Measurements from ENCODE around the gene AGPAT3. TPM values are rescaled to one million over a fixed set of nuclear protein-coding genes. Genes with fewer than 3 reads are reported as not detected.
"Not testable (repeated sequence)": the region's sequence is repeated elsewhere in the genome, so short reads cannot be mapped to it uniquely, and the experiment has no call there.

AGPAT3 gene
- total and polyA plus RNA-seq, 7 experiments from 2014 or later: 11.4 to 121 (median 62.5) TPM

- DNase-seq (no peak), ATAC-seq (no peak)
- H3K36me3 ChIP-seq (ENCODE audit: control insufficient read depth in 2 of 3, insufficient read depth in 3 of 3, low read length in 3 of 3): no peaks in the 10 kb centered on the region
- no peak overlapping the region for H3K4me3 ChIP-seq (ENCODE audit: low read length)
- ChIA-PET CTCF (no interaction called here), POLR2A (no interaction called here)
- no peak overlapping the region for H3K27ac Mint-ChIP-seq
- intact Hi-C loops (cut with micrococcal nuclease): no loop called here
- H3K27ac ChIP-seq (ENCODE audit: low read depth, low read length): no peak overlapping the region
- no peaks in the 10 kb centered on the region for H3K4me1 ChIP-seq (ENCODE audit: control insufficient read depth in 2 of 2, insufficient read depth in 2 of 2, low read length in 2 of 2)
- peaks cover 0 to 11% (median 2%) of the 10 kb centered on the region in 7 donors for H3K4me1 Mint-ChIP-seq
- peaks cover 0 to 9% (median 0%) of the 10 kb centered on the region in 3 experiments for H3K9me3 ChIP-seq (ENCODE audit: control insufficient read depth in 2 of 3, low read length in 3 of 3)
- H3K4me3 Mint-ChIP-seq: no peak overlapping the region
- H3K36me3 Mint-ChIP-seq: peaks cover 5 to 10% (median 8%) of the 10 kb centered on the region in 5 donors
- no peaks in the 10 kb centered on the region for H3K27me3 ChIP-seq (ENCODE audit: control insufficient read depth in 2 of 2, insufficient read depth in 2 of 2, low read length in 2 of 2)
- peaks cover 0 to 6% (median 0%) of the 10 kb centered on the region in 5 donors for H3K27me3 Mint-ChIP-seq
- H3K9me3 Mint-ChIP-seq: peaks cover 4 to 8% (median 6%) of the 10 kb centered on the region in 11 donors
Measured at GRCh38 chr21:43819511-43820405, 45.3 kb upstream of the AGPAT3 start.

GRCh38 chr21:43820466-43820865 is 44.6 kb upstream of the AGPAT3 start:
- POLR2A ChIA-PET: no interaction called here
- H3K4me1 Mint-ChIP-seq: peaks cover 0 to 8% (median 0%) of the 10 kb centered on the region in 7 donors

GRCh38 chr21:43822166-43822565 is 42.9 kb upstream of the AGPAT3 start:
- CTCF ChIA-PET; intact Hi-C loops (cut with micrococcal nuclease); H3K27ac ChIP-seq (ENCODE audit: low read depth, low read length); H3K27ac Mint-ChIP-seq; H3K27me3 ChIP-seq (ENCODE audit: control insufficient read depth in 2 of 2, insufficient read depth in 2 of 2, low read length in 2 of 2); DNase-seq; H3K9me3 Mint-ChIP-seq; H3K4me1 Mint-ChIP-seq; H3K4me1 ChIP-seq (ENCODE audit: control insufficient read depth in 2 of 2, insufficient read depth in 2 of 2, low read length in 2 of 2); H3K9me3 ChIP-seq (ENCODE audit: control insufficient read depth in 2 of 3, low read length in 3 of 3); ATAC-seq; H3K4me3 ChIP-seq (ENCODE audit: low read length); H3K4me3 Mint-ChIP-seq; H3K36me3 ChIP-seq (ENCODE audit: control insufficient read depth in 2 of 3, insufficient read depth in 3 of 3, low read length in 3 of 3); POLR2A ChIA-PET: not testable (repeated sequence)
- Mint-ChIP-seq H3K36me3 (peaks cover 5 to 10% (median 8%) of the 10 kb centered on the region in 5 donors), H3K27me3 (peaks cover 0 to 11% (median 0%) of the 10 kb centered on the region in 5 donors)

More at GRCh38 chr21:43820466-43820865, 44.6 kb upstream of the AGPAT3 start:
- H3K36me3 Mint-ChIP-seq: peaks cover 5 to 10% (median 8%) of the 10 kb centered on the region in 5 donors
- intact Hi-C loops (cut with micrococcal nuclease): no loop called here
- no peak overlapping the region for H3K27ac Mint-ChIP-seq
- peaks cover 4 to 8% (median 6%) of the 10 kb centered on the region in 11 donors for H3K9me3 Mint-ChIP-seq
- CTCF ChIA-PET: no interaction called here
- no peak overlapping the region for H3K4me3 Mint-ChIP-seq
- Histone ChIP-seq H3K4me3 (ENCODE audit: low read length) (no peak overlapping the region), H3K27ac (ENCODE audit: low read depth, low read length) (no peak overlapping the region), H3K27me3 (ENCODE audit: control insufficient read depth in 2 of 2, insufficient read depth in 2 of 2, low read length in 2 of 2) (no peaks in the 10 kb centered on the region), H3K36me3 (ENCODE audit: control insufficient read depth in 2 of 3, insufficient read depth in 3 of 3, low read length in 3 of 3) (no peaks in the 10 kb centered on the region), H3K4me1 (ENCODE audit: control insufficient read depth in 2 of 2, insufficient read depth in 2 of 2, low read length in 2 of 2) (no peaks in the 10 kb centered on the region), H3K9me3 (ENCODE audit: control insufficient read depth in 2 of 3, low read length in 3 of 3) (peaks cover 0 to 9% (median 0%) of the 10 kb centered on the region in 3 experiments)
- ATAC-seq: no peak
- DNase-seq: no peak
- peaks cover 0 to 6% (median 0%) of the 10 kb centered on the region in 5 donors for H3K27me3 Mint-ChIP-seq

- H3K4me1 Mint-ChIP-seq; intact Hi-C loops (cut with micrococcal nuclease); H3K27ac Mint-ChIP-seq; DNase-seq; H3K9me3 Mint-ChIP-seq; H3K9me3 ChIP-seq (ENCODE audit: control insufficient read depth in 2 of 3, low read length in 3 of 3); H3K4me3 ChIP-seq (ENCODE audit: low read length); H3K4me3 Mint-ChIP-seq; H3K27me3 ChIP-seq (ENCODE audit: control insufficient read depth in 2 of 2, insufficient read depth in 2 of 2, low read length in 2 of 2); H3K27ac ChIP-seq (ENCODE audit: low read depth, low read length); ATAC-seq; POLR2A ChIA-PET; H3K4me1 ChIP-seq (ENCODE audit: control insufficient read depth in 2 of 2, insufficient read depth in 2 of 2, low read length in 2 of 2); H3K36me3 ChIP-seq (ENCODE audit: control insufficient read depth in 2 of 3, insufficient read depth in 3 of 3, low read length in 3 of 3); CTCF ChIA-PET: not testable (repeated sequence)
- Mint-ChIP-seq H3K36me3 (peaks cover 5 to 10% (median 8%) of the 10 kb centered on the region in 5 donors), H3K27me3 (peaks cover 0 to 11% (median 0%) of the 10 kb centered on the region in 5 donors)
Measured at GRCh38 chr21:43822741-43823140, 42.3 kb upstream of the AGPAT3 start.

- Mint-ChIP-seq H3K27ac (no peak overlapping the region), H3K4me1 (peaks cover 0 to 3% (median 0%) of the 10 kb centered on the region in 7 donors), H3K4me3 (no peak overlapping the region), H3K27me3 (peaks cover 0 to 18% (median 0%) of the 10 kb centered on the region in 5 donors), H3K9me3 (no peaks in the 10 kb centered on the region), H3K36me3 (peaks cover 0 to 4% (median 0%) of the 10 kb centered on the region in 5 donors)
- no peaks in the 10 kb centered on the region for H3K27me3 ChIP-seq (ENCODE audit: control insufficient read depth in 2 of 2, insufficient read depth in 2 of 2, low read length in 2 of 2)
- no peaks in the 10 kb centered on the region for H3K9me3 ChIP-seq (ENCODE audit: control insufficient read depth in 2 of 3, low read length in 3 of 3)
- intact Hi-C loops (cut with micrococcal nuclease): no loop called here
- ChIA-PET POLR2A (no interaction called here), CTCF (no interaction called here)
- no peaks in the 10 kb centered on the region for H3K36me3 ChIP-seq (ENCODE audit: control insufficient read depth in 2 of 3, insufficient read depth in 3 of 3, low read length in 3 of 3)
- no peak overlapping the region for H3K4me3 ChIP-seq (ENCODE audit: low read length)
- ATAC-seq (no peak), DNase-seq (no peak)
- H3K27ac ChIP-seq (ENCODE audit: low read depth, low read length): no peak overlapping the region
- no peaks in the 10 kb centered on the region for H3K4me1 ChIP-seq (ENCODE audit: control insufficient read depth in 2 of 2, insufficient read depth in 2 of 2, low read length in 2 of 2)
Measured at GRCh38 chr21:43824333-43825241, 40.4 kb upstream of the AGPAT3 start.

- Histone ChIP-seq H3K36me3 (ENCODE audit: control insufficient read depth in 2 of 3, insufficient read depth in 3 of 3, low read length in 3 of 3) (no peaks in the 10 kb centered on the region), H3K27ac (ENCODE audit: low read depth, low read length) (no peak overlapping the region), H3K9me3 (ENCODE audit: control insufficient read depth in 2 of 3, low read length in 3 of 3) (no peaks in the 10 kb centered on the region), H3K27me3 (ENCODE audit: control insufficient read depth in 2 of 2, insufficient read depth in 2 of 2, low read length in 2 of 2) (no peaks in the 10 kb centered on the region), H3K4me1 (ENCODE audit: control insufficient read depth in 2 of 2, insufficient read depth in 2 of 2, low read length in 2 of 2) (no peaks in the 10 kb centered on the region), H3K4me3 (ENCODE audit: low read length) (no peak overlapping the region)
- Mint-ChIP-seq H3K36me3 (no peaks in the 10 kb centered on the region), H3K27me3 (peaks cover 0 to 24% (median 0%) of the 10 kb centered on the region in 5 donors), H3K4me3 (no peak overlapping the region), H3K27ac (no peak overlapping the region), H3K4me1 (peaks cover 0 to 3% (median 0%) of the 10 kb centered on the region in 7 donors), H3K9me3 (no peaks in the 10 kb centered on the region)
- intact Hi-C loops (cut with micrococcal nuclease): no loop called here
- no peak for ATAC-seq
- ChIA-PET POLR2A (no interaction called here), CTCF (no interaction called here)
- DNase-seq: no peak
Measured at GRCh38 chr21:43825242-43825935, 39.6 kb upstream of the AGPAT3 start.
